M059J (cell line): ENCODE measurements around the gene ADARB2. TPM values are rescaled to one million over a fixed set of nuclear protein-coding genes. Genes with fewer than 3 reads are reported as not detected.
A peak's percentile ranks its signal among the peaks of the same experiment; 100 is the strongest.
"Not testable (repeated sequence)": the region's sequence is repeated elsewhere in the genome, so short reads cannot be mapped to it uniquely, and the experiment has no call there.

Experiments
- DNase-seq: peaks from one replicate; pipeline ENCODE4 v3.0.0-alpha.2; 2012; ENCODE audit warnings: low read depth
- total RNA-seq: library from RNA; depleted of rRNA; stranded (reverse); fragments of >200 nt; shearing (Covaris generic); gene quantifications from 2 replicates; pipeline ENCODE4 v1.2.3, GENCODE V29; 2014

ADARB2 gene
- total RNA-seq, 1 experiment from 2014 or later = not detected

GRCh38 chr10:1358860-1359625, 378.3 kb downstream of the ADARB2 start:
- DNase-seq = peak; percentile 1

GRCh38 chr10:1358147-1358546, 379.2 kb downstream of the ADARB2 start:
- no peak for DNase-seq

- no peak for DNase-seq
Observed at GRCh38 chr10:1356349-1356748, 381.0 kb downstream of the ADARB2 start.

DNA sequence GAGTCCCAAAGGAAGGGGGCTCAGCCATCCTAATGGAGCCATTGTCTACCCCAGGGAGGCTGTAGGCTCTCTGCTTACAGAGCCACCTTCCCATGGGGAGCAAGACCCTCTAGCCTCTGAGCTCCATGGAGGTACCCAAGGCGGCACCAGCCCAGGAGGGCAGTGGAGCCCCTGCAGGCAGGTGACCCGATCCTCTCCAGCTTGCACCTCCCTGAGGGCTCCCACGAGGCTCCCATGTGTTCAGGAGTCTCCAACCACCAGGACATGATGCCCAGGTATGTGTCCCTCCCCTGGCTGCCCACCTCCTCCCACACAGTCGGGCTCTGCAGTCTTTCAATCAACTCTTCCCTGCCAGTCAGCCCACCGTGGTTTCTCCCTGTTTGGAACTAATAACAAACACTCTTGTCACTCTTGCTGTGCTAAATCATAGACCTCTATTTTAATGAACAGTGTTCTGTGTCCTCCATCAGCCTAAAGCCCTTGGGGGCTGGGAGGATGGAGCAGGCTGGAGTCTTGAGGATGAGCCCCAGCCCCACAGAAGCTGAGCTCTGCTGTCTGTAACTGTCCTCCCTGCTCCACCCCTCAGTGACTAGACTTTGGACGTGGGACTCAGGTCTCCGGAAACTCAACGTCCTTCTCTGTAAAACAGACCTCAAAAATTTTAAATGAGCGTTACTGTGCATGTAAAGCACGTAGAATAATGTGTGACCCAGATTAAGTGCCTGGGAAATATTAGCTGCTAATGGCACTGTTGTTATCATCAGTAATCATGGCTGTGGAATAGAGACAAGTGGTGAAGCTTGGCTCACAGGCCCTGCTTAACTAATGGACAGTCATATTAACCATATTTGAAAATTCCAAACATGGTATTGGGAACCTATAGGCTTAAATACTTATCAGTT, 382.3 kb downstream of the ADARB2 start:
- no peak for DNase-seq

GRCh38 chr10:1352296-1352695, 385.0 kb downstream of the ADARB2 start:
- DNase-seq = not testable (repeated sequence)

GRCh38 chr10:1348773-1349050, 388.6 kb downstream of the ADARB2 start:
- DNase-seq = no peak

- no peak for DNase-seq
Observed at GRCh38 chr10:1347962-1348772, 389.2 kb downstream of the ADARB2 start.

DNA sequence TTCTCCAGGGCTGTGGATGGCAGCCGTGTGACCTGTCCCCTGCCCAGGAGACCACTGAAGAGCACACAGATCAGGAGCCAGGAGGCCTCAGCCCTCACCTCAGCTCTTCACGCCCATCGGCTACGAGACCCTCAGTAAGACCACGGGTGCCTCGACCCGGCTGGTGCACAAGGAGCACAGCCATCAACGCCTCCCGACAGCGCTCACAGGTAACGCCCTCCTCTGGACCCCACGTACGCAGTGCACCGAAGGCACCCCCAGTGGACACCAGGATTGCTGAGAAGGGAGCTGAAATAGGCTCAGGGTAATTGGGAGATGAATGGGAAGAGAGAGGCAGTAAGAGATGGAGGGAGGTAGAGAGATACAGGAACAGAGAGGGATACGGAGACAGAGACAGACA, 389.8 kb downstream of the ADARB2 start:
- DNase-seq = no peak

DNA sequence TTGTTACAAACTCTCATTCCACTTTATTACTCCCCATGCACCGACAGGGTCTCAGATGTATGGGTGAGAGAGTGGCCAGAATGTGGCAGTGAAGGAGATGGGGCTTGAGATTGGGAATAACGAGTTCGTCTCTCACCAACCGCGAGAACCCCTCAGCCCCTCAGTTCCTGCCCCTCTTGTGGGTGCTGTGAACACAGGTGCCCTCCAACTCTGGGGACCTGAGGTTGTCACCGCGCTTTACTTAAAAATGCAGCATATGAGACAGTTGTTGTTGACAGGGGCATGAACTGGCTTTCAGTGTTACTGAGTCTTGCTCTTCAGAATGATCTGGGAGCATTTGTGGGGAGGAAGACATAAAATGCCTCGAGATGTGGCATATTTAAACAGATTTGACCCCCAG, 391.1 kb downstream of the ADARB2 start:
- DNase-seq = no peak

DNA sequence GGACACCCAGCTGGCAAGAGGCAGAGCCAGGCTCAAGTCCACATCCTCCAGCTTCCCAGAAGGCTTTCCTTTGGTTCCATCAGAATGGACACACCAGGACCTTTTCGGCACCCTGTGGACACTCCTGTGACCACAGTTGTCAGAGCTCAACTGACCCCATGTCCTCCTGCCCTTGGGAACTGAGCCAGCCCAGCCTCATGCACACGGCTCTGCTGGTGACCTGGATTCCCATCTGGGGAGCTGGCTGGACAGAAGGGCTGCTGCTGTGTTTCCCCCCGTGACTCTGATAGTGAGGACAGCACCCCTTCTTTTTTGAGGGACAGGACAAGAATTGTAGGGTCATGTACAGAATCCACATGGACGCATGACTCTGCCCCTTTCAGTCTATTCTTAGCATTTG, 392.0 kb downstream of the ADARB2 start:
- no peak for DNase-seq

DNA sequence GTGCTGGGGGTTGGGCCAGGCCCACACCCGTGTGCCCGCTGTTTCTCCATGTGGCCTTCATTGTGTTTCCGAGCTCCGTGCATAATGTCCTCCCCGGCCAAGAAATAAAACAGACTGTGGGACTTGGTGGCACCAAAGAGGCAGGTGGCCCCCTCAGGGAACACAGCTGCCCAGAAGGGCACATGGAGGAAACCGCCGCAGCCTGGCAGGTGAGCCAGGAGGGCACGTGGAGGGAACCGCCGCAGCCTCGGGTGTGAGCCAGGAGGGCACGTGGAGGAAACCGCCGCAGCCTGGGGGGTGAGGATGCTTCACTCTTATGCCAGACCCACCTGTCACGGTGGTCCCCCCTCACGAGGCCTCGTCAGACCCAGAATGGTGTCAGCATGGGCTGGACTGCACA, 392.5 kb downstream of the ADARB2 start:
- no peak for DNase-seq

DNA sequence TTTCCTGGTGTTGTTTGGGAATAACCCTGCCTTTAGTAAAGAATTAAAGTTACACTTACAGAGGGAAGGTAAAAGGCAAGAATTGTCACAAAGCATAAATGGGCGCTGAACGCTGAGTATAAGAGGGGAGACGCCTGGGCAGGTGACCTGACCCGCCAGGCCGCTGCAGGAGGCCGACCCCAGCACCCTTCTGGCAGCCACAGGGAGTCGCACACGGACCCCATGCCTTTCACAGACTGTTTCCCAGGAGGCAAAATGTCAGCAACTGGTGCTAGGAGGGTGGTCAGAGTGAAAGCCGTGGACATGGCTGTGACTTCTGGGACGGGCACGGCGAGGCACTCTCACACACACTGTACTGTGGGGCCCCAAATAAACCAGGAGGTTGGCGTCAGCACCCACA, 392.9 kb downstream of the ADARB2 start:
- DNase-seq = no peak

- DNase-seq = no peak
Observed at GRCh38 chr10:1343176-1343575, 394.1 kb downstream of the ADARB2 start.

GRCh38 chr10:1341052-1341451, 396.3 kb downstream of the ADARB2 start:
- DNase-seq = not testable (repeated sequence)

- no peak for DNase-seq
Observed at GRCh38 chr10:1339396-1339795, 397.9 kb downstream of the ADARB2 start.

GRCh38 chr10:1335642-1336041, 401.7 kb downstream of the ADARB2 start:
- DNase-seq = no peak

GRCh38 chr10:1333981-1334380, 403.3 kb downstream of the ADARB2 start:
- no peak for DNase-seq

DNA sequence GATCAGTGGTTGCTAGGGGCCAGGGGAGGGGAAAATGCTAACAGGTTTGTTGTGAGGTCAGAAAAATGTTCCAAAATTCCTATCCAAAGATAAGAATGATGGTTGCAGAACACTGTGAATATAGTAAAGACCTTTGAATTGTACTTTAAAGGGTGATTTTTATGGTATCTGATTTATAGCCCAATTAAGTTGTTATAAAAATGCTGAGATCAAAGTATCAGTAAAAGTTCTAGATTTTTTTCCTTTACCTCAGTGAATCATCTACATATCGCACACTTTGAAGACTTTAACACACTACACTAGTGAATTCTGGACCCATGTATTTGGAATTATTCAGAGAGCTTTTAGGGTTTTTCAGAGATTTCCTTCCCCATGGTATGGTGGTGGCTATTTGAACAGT, 405.8 kb downstream of the ADARB2 start:
- no peak for DNase-seq

GRCh38 chr10:1329622-1330021, 407.7 kb downstream of the ADARB2 start:
- DNase-seq = no peak

DNA sequence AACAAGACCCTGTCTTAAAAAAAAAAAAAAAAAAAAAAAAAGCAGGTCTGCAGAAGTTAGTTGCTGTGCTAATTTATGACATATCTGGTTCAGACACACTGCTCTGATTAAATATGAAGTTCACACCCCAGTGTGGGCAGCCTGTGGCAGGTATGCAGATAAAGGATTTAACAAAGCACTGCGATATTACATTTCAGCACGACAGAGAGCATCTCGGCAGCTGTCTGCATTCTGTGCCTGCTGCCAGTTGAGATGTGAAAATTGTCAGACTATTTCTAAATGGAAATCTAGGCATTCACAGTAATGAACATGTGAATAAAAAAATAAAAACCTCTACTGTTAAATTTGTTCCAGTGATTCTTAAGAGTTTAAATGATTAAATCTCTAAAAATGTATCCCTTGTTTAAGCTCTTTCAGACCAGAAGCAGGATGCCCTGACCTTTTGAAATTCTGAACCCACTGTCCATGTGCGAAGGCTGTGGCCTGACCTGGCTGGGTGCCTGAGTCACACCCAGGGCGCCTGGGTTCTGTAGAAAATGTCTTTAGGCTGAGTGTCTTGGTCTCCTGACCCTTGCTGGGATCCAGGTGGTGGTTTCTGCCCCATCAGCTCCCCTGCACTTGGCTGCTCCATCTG, 408.2 kb downstream of the ADARB2 start:
- no peak for DNase-seq

DNA sequence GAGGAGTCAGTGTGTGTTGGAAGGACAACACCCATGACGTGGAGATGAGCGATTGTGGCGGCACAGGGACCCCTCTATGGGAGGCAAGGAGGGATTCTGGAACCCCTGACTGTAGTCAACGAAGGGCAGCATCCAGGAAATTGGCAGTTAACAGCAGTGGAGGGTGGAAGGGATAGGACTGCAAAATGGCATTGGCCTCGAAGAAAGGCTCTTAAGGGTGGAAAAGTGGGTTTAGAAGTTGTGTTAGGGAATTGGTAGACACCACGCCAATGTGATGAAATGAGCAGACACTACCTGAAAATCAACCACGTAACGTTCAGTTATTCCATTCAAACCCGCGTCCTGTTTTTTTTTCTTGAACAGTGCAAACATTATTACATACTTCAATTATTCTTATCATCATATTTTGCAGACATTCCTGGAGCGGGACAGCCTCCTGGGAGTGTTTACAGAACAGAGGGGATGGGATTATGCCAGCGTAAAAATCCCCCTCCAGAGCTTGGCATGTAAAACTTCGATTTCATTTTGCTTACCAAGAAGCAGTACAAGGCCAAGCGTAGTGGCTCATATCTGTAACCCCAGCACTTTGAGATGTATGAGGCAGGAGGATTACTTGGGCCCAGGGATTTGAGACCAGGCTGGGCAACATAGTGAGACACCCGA, 409.0 kb downstream of the ADARB2 start:
- DNase-seq = no peak
